ENCODE data around the gene EFCAB12.
A peak's percentile ranks its signal among the peaks of the same experiment; 100 is the strongest.

The EFCAB12 gene

DNA sequence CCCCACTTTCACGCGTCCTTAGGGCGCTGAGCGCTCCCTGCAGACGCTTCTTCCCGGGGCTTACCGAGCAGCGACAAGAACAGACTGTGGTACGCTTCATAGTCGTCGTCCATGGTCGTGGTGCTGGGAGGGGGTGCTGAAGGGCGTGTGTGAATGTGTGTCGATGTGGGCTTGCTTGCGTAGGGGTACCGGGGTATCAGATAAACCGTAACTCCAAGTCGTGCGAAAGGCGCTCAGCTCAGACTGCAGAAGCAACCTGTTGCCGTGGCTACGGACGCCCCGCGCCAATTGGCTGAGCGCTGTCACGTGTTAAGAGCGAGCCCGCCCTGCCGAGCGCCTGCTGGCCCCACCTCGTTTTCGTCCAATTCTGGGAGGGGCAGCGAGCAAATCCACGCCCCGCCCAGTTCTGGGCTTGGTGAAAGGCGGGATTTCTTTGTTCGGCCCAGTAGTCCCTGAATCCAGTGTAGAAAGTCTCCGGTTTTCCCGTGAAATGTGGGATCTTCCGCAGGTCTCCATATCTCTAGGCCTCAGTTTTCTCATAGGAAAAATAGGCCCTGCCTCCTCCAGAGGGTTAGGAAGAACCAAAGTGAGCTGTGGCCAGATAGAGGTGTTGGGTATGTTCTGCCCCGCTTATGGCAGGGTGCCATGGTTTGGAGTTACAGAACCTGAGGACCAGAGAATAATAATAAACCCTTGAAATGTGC is at the start of gene EFCAB12:
TSS of gene EFCAB12 (minus strand) at position 261 of the 704 bp plus-strand sequence. CDS start at position 113, 148 bp downstream.
- Histone ChIP-seq H3K9ac (ENCODE audit: low read length) (peak within 1 kb of the TSS; percentile 27; the same call in 1 of the 2 replicates), H3K9me3 (ENCODE audit: low read length) (no peaks in the 10 kb centered on the region), H3K36me3 (ENCODE audit: insufficient read depth, low read length) (peaks cover 39% of the 10 kb centered on the region), H3K4me2 (ENCODE audit: low read length) (peak within 1 kb of the TSS; percentile 87), H3F3A (ENCODE audit: insufficient read depth, low read length) (peaks cover 10% of the 10 kb centered on the region; the same call in 1 of the 2 replicates), H4K20me1 (ENCODE audit: insufficient read depth, low read length) (no peaks in the 10 kb centered on the region), H3K9me2 (ENCODE audit: low read depth, low read length) (no peaks in the 10 kb centered on the region), H3K27ac (ENCODE audit: low read depth, low read length, poor library complexity, severe bottlenecking) (peak within 1 kb of the TSS; percentile 60), H3K79me2 (ENCODE audit: insufficient read depth, low read length) (no peaks in the 10 kb centered on the region), H3K27me3 (ENCODE audit: insufficient read depth, low read length) (no peaks in the 10 kb centered on the region), H3K4me3 (ENCODE audit: low read depth, low read length, poor library complexity, severe bottlenecking) (peak within 1 kb of the TSS; percentile 59), H3K4me1 (ENCODE audit: insufficient read depth, low read length, severe bottlenecking) (peaks cover 34% of the 10 kb centered on the region), H2AFZ (ENCODE audit: low read length) (no peak within 1 kb of the TSS)
- no peak for TF ChIP-seq EZH2 (IDR thresholded peaks at IDR 0.05; ENCODE audit: borderline replicate concordance, low read length)
- TF ChIP-seq, protein P1, sequence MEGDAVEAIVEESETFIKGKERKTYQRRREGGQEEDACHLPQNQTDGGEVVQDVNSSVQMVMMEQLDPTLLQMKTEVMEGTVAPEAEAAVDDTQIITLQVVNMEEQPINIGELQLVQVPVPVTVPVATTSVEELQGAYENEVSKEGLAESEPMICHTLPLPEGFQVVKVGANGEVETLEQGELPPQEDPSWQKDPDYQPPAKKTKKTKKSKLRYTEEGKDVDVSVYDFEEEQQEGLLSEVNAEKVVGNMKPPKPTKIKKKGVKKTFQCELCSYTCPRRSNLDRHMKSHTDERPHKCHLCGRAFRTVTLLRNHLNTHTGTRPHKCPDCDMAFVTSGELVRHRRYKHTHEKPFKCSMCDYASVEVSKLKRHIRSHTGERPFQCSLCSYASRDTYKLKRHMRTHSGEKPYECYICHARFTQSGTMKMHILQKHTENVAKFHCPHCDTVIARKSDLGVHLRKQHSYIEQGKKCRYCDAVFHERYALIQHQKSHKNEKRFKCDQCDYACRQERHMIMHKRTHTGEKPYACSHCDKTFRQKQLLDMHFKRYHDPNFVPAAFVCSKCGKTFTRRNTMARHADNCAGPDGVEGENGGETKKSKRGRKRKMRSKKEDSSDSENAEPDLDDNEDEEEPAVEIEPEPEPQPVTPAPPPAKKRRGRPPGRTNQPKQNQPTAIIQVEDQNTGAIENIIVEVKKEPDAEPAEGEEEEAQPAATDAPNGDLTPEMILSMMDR (IDR thresholded peaks at IDR 0.05; ENCODE audit: low read length): no peak

DNA sequence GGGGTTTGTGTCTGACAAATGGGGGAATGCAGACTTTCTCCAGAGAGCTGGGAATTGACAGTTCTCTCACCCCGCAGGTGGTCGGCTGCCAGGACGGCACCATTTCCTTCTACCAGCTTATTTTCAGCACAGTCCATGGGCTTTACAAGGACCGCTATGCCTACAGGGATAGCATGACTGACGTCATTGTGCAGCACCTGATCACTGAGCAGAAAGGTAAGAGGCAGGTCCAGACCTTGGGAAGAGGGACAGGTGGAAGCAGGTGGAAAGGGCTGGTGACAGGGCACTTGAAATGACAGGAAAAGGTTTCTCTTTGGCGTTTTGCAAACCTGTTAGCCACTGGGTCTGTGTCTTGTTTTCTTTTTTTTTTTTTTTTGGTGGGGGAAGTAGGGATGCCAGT is 48.1 kb upstream of the EFCAB12 start:
- no peak overlapping the region for H3K4me2 ChIP-seq (ENCODE audit: low read length)
- H3K4me1 ChIP-seq (ENCODE audit: insufficient read depth, low read length, severe bottlenecking): peaks cover under 1% of the 10 kb centered on the region
- H3K9me2 ChIP-seq (ENCODE audit: low read depth, low read length): no peaks in the 10 kb centered on the region
- H3K79me2 ChIP-seq (ENCODE audit: insufficient read depth, low read length): no peaks in the 10 kb centered on the region
- no peaks in the 10 kb centered on the region for H3F3A ChIP-seq (ENCODE audit: insufficient read depth, low read length)
- TF ChIP-seq EZH2 (IDR thresholded peaks at IDR 0.05; ENCODE audit: borderline replicate concordance, low read length): no peak
- TF ChIP-seq, protein P1 (IDR thresholded peaks at IDR 0.05; ENCODE audit: low read length): no peak
- no peak overlapping the region for H2AFZ ChIP-seq (ENCODE audit: low read length)
- no peak overlapping the region for H3K9ac ChIP-seq (ENCODE audit: low read length)
- H3K9me3 ChIP-seq (ENCODE audit: low read length): no peaks in the 10 kb centered on the region
- H3K36me3 ChIP-seq (ENCODE audit: insufficient read depth, low read length): 0 out of 2 replicates have a peak, but pooled peaks cover 5% of the 10 kb centered on the region
- no peaks in the 10 kb centered on the region for H4K20me1 ChIP-seq (ENCODE audit: insufficient read depth, low read length)
- no peak overlapping the region for H3K4me3 ChIP-seq (ENCODE audit: low read depth, low read length, poor library complexity, severe bottlenecking)
- H3K27ac ChIP-seq (ENCODE audit: low read depth, low read length, poor library complexity, severe bottlenecking): no peak overlapping the region
- no peaks in the 10 kb centered on the region for H3K27me3 ChIP-seq (ENCODE audit: insufficient read depth, low read length)

DNA sequence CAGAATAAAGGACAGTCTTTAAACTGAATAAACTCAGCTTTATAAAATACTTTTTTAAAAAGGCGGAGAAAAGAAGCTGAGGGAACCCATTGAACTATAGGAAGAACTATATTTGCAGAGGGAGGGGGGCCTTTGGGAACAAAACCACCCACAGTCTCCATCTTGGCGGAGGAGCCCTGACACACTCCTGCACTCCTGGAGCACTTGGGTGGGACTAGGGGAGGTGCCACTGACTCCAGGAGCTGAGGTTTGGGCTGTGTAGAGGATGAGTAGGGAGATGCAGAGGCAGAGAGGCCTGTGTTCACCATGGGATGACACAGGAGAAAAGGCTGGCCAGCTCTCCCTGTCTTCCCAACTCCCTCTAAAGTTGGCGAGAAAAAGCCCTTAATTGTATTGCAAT is 47.4 kb upstream of the EFCAB12 start:
- no peak overlapping the region for H3K9ac ChIP-seq (ENCODE audit: low read length)
- 0 out of 2 replicates have a peak, but pooled peaks cover 5% of the 10 kb centered on the region for H3K36me3 ChIP-seq (ENCODE audit: insufficient read depth, low read length)
- no peak overlapping the region for H3K27ac ChIP-seq (ENCODE audit: low read depth, low read length, poor library complexity, severe bottlenecking)
- H3K4me3 ChIP-seq (ENCODE audit: low read depth, low read length, poor library complexity, severe bottlenecking): no peak overlapping the region
- no peaks in the 10 kb centered on the region for H3K9me2 ChIP-seq (ENCODE audit: low read depth, low read length)
- no peak overlapping the region for H3K4me2 ChIP-seq (ENCODE audit: low read length)
- H4K20me1 ChIP-seq (ENCODE audit: insufficient read depth, low read length): no peaks in the 10 kb centered on the region
- no peaks in the 10 kb centered on the region for H3K9me3 ChIP-seq (ENCODE audit: low read length)
- no peaks in the 10 kb centered on the region for H3F3A ChIP-seq (ENCODE audit: insufficient read depth, low read length)
- no peak overlapping the region for H2AFZ ChIP-seq (ENCODE audit: low read length)
- H3K4me1 ChIP-seq (ENCODE audit: insufficient read depth, low read length, severe bottlenecking): no peaks in the 10 kb centered on the region
- TF ChIP-seq, protein P1 (IDR thresholded peaks at IDR 0.05; ENCODE audit: low read length): no peak
- TF ChIP-seq EZH2 (IDR thresholded peaks at IDR 0.05; ENCODE audit: borderline replicate concordance, low read length): no peak
- no peaks in the 10 kb centered on the region for H3K79me2 ChIP-seq (ENCODE audit: insufficient read depth, low read length)
- no peaks in the 10 kb centered on the region for H3K27me3 ChIP-seq (ENCODE audit: insufficient read depth, low read length)
